Raji (cell line): ENCODE results near the gene MVK.

Source experiments
- POLR2A ChIP-seq: IDR thresholded peaks from 2 replicates; pipeline ENCODE4 v1.6.1; 2011; ENCODE audit warnings: low read depth, low read length, control low read depth; ENCODE audit not compliant: insufficient read depth

MVK gene

DNA sequence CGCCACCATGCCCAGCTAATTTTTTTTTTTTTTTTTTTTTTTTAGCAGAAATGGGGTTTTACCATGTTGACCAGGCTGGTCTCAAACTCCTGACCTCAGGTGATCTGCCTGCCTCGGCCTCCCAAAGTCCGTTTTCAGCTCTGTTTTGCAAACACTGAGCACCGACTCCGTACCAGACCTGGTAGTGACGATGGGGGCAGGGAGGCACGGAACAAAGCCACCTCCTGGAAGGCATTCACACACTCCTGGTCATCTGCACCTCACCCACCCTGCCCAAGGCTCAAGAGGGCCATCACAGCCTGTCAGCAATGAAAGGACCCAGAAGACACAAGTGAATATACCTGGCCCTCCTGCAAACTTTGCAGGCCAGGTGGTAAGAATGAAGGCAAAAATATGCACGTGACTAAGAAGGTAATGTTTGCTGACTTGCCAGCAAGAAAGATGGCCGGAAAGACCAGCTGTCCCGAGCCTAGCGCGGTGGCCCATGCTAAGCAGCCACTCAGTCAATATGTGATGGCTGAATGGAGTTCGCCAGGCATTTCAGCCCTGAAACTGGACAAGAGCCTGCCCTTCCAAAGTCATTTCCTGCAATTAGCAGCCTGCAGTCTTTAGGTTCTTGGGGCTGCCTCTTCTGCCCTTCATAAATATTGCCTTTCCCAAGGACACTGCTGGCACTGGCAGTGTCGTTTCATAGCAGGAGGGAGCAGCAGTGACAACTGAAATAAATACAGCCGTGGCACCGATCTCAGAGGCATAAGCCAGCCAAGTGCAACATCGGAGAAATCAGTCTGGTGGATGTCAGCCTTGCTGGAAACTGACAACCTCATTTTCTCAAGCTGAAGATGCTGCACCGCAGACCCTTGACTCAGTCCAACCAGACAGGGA lies 17.9 kb upstream of the MVK start:
- no peak for TF ChIP-seq POLR2A

DNA sequence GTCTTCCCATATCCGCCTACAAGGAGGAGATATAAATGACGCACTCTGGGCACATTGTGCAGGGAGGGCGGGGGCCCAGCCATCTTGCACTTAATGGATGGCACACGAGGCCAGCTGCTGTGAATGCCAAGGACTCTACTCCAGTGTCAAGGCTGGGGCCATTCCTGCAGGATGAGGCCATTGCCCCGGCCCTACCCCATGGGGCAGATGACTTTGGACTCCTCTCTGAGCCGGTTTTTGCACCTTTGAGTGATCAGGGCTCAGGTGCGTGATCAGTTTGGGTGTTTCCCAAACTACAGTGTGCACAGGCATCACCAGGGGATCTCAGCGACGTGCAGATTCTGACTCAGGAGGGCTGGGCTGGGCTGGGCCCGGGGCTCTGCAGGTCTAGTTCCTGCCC lies 16.4 kb upstream of the MVK start:
- TF ChIP-seq POLR2A, result no peak

DNA sequence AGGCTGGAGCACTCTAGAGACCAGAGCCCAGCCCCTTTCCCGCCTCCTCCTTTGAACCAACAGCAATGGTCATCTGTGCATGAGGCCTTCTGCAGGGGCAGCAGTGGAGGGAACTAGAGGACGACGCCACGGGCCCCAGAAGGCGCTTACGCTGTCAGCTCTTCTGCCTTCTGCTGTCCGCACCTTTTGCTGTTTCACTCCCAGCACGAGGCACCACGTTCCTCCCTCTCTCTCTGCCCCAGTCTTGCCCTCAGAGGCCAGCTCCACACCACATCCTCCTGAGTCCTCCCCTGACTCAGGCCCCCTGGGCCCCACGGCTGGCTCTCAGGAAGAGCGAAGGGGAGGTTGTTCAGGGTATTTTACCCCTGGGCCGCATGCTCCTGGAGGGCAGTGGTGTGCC lies 15.8 kb upstream of the MVK start:
- no peak for TF ChIP-seq POLR2A

DNA sequence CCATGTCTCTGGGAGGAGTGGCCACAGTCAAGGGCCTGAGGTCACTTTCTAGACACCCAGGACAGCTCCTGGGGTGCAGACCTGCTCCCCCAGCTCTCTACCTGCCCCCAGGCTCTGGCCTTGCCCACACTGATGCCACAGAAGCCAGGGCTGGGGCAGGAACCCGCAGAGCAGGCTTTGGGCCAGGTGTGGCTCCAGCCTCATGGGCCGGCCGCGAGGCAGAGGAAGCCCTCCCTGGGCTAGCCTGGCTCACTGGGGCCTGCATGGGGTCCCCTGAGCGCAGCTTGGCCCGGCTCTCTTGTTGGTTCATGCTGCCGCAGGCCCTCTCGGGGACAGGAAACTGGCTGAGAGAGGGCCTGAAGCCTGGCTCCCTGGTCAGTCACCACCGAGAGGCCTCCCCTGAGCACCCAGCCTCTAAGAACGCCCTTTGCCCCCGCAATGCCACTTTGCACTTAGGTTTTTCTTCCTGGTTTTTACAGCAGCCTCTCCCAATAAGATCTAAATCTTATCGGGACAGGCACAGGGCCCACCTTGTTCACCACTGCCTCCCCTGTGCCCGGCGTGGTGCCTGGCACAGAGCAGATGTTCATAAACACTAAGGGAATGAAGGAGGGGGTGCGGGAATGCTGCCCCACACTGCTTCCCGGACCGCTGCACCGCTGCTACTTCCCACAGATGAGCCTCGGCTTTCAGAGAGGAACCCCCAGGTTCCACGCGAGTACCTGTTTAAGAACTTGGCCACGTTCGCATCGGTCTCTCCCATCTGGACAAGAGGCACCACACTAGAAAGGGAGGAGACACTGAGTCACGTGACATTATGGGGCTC lies 15.0 kb upstream of the MVK start:
- no peak for TF ChIP-seq POLR2A

DNA sequence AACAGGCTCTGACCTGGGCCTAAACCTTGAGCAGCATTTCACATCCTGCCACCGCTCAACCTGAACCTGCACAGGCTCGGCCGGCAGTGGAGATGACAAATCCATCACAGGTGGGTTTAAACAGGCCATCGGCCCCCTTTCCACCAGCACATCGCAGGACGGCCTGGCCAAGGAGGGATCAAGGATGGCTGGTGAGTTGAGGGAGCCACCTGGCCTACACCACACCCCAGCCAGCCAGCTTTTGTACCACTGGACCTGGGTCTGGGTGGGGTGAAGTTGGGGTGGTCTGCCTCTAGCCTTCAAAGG lies 14.4 kb upstream of the MVK start:
- TF ChIP-seq POLR2A, result no peak

DNA sequence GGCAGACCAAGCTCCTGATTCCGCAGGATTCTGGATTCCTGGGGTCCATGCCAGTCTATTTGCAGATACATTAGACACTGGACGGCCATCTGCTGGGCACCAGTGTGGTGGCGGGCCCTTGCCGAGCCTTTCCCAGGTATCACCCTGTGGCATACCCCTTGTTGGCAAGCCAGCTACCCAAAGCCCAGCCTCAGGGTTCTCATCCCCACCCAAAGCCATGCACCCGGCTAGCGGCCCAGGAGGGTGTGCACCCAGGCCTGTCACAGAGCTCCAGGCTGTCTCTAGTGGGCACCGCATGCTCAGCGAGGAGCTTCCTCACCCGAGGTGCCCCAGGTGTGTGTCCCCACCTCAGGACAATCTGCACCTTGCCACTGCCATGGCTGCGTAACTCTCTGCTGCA lies 14.0 kb upstream of the MVK start:
- no peak for TF ChIP-seq POLR2A

DNA sequence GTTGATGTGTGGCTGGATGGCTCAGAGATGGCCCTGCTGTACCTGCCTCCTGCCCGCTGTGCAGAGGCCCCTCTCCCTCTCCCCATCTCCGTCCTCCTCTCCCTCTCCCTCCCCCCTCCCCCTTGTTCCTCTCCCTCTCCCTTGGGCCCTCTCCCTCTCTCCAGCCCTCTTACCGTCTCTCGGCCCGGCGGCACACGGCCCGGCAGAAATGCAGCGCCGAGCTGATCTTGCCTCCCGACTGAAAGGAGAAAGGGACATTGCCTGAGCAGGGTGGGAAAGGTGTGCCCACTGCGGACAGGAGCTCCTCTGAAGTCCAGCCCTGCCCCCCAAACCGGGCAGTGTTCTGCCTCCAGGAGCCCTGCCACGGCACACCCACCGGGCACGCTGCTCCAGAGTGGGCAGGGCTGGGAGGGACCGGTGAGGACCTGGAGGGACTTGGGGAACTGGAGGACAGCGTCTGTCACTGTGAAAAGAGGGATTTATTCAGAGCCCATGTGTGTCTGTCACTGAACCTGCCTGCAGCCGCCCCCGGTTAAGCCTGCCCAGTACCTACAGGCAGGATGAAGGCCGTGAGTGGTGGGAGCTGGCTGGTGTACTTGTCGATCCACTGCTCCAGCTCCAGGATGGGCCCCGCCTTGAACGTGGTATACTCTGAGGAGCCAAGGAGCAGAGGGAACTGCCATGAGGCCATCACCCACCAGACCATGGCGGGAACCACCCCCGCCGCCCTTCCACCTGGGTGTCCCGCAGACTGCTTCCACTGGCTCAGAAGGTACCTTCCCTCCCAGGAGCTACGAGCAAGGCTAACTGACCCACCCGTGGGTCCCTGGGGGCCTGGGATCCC lies 12.5 kb upstream of the MVK start:
- TF ChIP-seq POLR2A, result no peak

DNA sequence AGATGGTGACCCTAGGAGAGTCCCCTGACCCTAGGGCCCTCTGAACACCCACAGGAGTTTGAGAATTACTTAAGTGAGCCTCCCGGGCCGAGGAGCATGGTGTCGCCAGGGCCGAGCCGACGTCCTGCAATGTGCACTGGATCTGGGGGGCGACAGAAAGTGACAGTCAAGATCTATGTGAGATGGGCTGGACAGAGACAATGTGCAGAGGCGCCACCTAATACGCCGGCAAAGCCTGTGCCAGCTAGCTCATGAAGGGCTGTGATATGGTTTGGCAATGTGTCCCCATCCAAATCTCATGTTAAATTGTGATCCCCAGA lies 11.9 kb upstream of the MVK start:
- no peak for TF ChIP-seq POLR2A

DNA sequence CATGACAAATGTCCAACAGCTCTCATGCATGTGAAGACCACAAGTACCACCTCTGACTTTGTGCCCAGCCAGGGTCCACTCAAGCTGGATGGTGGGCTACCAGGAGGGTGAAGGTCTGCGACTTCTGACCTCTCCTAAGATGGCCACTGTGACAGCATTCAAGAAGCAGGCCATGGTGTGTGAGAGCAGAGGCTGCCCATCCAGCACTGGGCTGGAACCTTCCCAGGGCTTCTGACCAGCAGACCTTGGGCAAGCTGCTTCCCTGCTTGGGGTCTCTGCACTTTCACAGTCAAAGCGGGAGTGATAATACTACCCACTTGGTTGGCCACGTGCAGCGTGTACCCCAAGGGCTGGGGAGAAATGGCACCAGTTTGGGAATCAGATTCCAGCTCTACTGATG lies 10.7 kb upstream of the MVK start:
- no peak for TF ChIP-seq POLR2A

DNA sequence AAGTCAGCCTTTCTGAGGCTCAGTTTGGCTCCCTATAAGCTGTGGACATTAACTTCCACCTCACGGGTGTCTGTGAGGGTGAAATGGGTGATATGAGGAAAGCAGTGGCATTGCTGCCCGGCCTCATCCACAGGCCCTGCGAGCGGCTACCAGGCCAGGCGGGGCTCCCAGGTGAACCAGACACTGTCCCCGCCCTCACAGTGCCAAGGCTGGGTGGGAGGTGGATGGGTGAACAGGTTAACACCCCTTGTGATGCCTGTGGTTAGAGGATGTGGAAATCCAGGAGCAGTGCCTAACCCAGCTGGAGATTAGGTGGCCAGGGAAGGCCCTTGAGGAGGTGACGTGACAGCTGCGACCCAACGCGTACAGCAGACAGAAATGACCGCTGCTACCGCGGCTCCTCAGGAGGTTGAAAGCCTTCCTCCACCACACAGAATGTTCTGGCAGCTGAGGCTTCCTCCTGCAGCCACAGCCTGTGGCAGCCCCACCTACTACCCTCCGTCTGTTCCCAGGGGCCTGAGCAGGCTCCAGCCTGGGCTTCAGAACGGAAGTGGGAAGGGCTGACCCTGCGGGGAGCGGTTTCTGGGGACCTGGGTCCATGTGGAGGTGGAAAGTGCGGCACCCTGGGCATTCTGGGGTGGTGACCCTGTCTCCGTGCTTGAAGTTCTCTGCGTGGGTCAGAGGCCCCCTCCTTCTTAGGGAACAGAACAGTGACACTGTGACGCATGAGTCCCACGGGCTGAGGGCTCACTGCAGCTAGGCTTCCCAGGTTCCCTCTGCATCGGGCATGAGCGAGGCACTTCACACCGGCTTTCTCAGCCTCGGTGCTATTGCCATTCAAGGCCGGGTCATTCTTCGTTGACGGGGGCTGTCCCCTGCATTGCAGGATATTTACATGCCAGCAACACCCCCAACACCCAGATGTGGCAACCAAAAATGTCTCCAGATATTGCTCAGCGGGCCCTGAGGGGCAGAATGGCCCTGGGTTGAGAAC lies 10.0 kb upstream of the MVK start:
- TF ChIP-seq POLR2A, result no peak

DNA sequence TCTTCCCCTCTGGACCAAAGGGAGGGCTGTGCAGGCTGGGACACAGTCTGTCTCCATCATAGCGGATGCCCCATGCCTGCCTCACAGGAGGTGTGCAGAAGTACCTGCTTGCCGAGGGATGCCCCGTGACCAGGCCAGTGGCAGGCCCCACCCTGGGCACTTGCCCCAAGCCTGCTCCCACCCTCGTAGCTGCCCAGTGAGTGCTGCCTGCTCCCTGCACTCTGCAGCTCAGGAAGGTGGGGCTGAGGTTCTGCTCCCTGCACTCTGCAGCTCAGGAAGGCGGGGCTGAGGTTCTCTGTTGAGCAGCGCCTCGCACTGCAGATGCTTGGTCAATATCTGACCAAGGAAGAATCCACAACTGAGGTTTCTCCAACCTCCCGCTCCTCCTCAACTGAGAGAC lies 7.2 kb upstream of the MVK start:
- no peak for TF ChIP-seq POLR2A

DNA sequence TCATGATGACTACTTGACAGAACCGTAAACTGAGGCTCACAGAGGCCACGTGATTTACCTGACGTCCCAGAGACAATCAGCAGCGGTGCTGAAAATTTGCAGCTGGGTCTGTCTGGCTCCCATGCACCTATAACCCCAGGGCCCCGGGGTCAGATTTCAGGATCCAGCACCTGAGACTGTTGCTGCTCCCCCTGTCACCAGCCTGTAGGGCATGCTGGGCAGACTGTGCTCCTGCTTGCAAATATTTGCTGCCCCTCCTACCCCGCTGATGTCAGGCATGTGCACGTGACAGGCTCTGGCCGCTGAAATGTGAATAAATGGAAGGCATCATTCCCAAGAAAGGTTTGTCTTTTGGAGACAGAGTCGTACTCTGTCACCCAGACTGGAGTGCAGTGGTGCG lies 6.3 kb upstream of the MVK start:
- no peak for TF ChIP-seq POLR2A

DNA sequence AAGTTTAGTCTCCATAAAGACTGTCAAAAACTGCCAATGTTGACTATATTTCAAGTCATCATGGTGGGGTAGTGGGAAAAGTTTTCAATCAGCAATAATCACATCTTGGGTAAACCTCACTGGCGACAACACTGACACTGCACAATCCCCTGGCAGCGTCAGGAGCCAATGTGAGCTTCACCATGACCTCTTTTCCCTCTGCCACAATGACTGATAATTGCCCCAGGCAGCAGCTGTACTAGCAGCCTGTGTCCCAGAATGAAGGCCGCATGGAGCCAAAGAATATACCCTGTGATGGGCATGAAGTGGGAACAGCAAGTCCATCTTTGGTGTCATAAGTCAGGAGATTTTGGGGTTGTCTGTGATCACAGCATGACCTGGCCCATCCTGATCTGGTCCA lies 5.6 kb upstream of the MVK start:
- no peak for TF ChIP-seq POLR2A

DNA sequence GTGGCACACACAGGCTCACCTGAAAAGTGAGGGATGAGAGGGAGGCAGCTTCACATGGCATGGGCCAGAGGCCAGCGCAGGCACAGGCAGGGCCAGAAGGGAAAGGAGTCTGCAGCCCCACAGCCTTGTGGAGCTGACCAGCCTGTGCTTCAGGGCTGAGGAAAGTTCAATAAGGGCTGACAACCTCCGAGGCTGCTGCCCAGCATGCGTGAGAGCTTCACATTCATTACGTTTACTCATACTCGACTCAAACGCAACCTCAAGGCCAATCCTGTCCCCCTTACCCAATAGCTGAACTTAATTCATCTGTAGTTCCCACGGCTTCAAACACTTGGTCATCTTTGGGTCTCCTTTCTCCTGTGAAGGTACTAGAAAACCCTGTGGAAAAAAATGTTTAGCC lies 5.1 kb upstream of the MVK start:
- TF ChIP-seq POLR2A, result no peak

DNA sequence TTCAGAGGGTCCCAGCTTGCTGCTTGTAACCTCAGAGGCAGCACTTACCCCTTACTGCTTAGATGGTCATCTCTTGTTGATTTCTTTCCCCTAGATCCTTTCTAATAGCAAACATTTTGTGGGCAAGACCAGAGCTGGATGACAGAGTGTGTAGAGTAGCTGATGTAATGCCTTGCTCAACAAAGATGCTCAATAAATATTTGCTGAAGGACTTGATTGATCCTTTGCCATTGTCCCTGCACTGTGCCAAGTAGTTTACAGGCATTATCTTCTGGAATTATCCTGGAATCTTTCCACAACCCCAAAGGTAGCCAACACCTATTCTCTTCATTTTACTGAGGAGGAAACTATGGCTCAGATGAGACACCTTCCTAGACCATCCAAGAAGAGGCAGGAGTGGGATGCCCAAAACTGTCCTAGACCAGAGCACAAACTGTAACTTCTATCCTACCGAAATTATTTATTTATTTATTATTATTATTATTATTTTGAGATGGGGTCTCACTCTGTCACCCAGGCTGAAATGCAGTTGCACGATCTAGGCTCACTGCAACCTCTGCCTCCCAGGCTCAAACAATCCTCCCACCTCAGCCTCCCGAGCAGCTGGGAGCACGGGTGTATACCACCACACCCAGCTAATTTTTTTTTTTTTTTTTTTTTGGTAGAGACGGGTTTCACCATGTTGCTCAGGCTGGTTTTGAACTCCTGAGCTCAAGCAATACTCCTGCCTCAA lies 1.7 kb upstream of the MVK start:
- no peak; the same call in 1 of the 2 replicates for TF ChIP-seq POLR2A

DNA sequence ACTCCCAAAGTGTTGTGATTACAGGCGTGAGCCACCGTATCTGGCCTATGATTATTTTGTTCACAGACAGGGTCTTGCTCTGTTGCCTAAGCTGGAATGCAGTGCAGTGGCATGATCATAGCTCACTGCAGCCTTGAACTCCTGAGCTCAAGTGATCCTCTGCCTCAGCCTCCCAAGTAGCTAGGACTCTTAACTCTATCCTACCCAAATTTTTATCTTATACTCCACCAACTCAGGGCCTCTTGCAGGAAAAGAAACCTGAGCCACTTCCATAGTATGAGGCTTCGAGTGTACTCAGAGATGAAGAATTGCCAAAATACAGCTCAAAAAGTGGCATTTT lies 1.1 kb upstream of the MVK start:
- no peak for TF ChIP-seq POLR2A
